ENCODE data around the gene CLASP2.
"Not testable (repeated sequence)": the region's sequence is repeated elsewhere in the genome, so short reads cannot be mapped to it uniquely, and the experiment has no call there.

CLASP2 gene

DNA sequence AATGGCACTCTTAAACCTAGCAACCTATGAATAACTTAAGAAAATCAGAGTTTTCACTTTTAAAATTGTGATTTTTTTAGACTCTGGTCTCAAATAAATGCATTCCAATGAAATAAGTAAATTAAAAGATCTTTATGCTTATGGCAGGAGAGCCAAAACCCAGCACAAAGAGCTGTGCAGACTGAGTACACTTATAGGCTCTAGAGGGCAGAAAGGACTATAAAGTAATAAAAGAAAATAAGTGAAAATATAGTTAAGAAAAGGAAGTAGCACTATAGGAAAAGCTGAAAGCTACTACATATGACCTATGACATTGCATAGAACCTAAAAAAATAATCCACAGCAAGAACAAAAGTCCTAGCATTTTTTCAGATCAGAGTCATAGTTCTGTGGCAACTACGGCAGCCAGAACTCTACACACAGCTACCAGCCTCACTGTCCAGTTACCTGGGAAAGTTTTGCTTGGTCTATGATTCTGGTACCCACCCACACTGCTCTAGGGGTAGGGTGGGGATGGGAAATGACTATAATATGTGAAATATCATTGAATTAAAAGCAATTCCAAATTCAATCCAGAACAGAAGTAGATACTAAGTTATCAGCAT lies 30.5 kb downstream of the CLASP2 start:
- DNase-seq = no peak

DNA sequence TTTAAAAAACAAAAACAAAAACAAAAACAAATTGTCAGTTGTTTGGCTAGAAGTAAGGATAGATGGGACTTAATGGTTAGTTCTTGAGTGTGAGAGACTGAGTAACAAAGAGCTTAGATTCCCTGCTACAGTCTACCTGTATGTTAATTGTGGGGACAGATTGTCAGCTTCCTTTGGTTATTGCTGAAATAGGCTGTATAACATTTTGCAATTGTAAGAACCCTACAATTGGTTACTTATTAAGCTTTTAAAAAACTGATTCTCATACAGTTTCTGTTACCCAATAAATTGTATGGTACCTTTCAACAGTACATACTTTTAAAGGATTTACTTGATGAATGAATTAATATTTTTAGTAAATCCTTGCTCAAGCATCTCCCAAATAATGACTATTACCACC lies 35.3 kb downstream of the CLASP2 start:
- DNase-seq = no peak

DNA sequence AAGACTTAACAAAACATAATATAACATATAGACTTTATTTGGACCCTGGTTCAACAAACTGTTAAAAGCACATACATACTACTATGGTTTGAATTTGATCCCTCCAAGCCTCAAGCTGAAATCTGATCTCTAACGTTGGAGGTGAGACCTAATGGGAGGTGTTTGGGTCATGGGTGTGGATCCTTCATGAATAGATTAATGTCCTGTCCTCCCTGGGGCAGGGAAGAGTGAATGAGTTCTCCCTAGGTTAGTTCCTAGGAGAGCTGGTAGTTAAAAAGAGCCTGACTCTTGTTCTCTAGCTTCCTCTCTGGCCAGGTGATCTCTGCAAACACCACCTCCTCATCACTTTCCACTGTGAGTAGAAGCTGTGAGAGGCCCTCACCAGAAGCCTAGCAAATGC lies 36.4 kb downstream of the CLASP2 start:
- no peak for DNase-seq

DNA sequence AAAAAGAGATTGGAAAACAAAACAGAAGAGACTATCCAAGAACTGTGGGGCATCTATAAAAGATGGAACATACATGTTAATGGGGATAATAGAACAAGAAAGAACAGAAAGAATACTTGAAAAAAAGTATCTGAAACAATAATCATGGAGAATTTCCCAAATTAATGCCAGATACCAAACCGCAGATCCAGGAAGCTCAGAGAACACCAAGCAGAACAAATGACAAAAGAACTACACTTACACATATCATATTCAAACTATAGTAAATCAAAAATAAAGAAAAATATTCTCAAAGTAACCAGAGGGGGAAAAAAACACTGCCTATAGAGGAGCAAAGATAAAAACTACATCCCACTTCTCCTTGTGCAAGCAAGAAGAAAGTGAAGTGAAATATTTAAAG lies 40.0 kb downstream of the CLASP2 start:
- no peak for DNase-seq

DNA sequence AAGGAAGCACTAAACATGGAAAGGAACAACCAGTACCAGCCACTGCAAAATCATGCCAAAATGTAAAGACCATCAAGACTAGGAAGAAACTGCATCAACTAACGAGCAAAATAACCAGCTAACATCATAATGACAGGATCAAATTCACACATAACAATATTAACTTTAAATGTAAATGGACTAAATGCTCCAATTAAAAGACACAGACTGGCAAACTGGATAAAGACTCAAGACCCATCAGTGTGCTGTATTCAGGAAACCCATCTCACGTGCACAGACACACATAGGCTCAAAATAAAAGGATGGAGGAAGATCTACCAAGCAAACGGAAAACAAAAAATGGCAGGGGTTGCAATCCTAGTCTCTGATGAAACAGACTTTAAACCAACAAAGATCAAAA lies 44.6 kb downstream of the CLASP2 start:
- not testable (repeated sequence) for DNase-seq

DNA sequence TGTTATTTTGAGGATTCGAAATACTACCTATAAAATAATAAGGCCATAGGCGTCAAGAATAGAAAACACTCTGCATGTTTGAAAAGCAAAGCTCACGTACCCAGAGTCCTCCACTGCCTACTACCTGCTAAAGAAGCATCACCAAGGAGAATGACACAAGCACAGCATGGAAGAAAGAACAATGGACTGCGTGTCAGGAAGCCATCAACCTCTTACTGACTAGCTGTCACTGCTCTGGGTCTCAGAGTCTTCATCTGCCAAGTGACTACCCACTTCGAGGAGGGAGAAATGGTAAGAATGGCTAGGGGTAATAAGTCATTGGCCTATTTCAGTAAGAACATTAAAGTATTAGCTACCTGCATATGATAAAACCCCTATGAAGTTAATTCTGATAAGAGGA lies 49.4 kb downstream of the CLASP2 start:
- DNase-seq = no peak

DNA sequence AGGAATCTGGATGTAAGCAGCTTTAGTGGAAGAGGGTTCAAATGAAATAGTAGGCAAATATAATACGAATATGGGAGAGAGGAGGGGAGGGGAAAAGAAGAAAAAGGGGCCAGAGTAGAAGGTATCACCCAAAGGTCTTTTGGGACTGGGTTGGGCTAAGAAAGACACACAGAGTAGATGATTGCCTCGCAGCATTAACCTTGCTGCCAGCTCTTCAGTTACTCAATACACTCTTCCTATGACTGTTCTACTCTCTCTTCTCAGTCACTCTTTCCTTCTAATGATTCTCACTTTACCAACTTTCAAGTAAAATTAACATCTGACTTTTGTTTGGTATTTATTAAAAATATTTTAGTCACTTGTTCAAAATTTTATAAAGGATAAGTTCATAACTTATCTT lies 52.8 kb downstream of the CLASP2 start:
- DNase-seq = no peak

DNA sequence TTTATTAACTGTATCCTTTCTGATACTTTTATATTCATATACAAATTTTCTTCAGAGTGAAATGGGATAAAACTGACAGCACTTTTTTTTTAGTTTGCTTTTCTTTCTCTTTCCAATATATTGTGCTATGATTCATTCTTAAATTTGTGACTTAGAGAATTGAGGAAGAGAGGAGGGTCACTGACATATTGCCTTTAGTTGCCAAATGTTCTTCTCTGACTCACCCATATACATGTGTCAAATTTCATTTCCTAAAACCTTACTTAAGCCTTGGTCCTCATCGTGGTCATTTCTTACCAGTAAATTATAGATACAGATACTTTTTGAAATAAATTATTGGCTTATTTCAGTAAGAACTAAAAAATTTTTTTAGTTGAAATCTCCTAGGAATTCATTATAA lies 53.9 kb downstream of the CLASP2 start:
- DNase-seq = no peak

DNA sequence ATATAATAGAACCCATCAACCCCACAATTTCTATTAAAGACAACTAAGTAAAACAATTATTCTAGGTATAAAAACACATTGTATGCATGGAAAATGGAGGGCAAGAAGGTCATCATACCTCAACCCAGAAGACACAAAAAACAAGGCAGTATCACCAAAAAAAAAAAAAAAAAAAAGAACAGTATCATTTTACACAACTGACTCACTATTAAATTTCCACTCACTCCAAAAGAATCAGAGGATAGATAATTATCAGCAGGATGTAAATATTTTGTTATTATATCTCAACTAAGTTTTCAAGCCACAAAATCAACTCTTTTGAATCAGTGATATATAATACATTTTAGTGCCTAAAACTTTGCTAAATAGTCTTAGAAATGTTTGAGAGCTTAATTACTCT lies 55.0 kb downstream of the CLASP2 start:
- no peak for DNase-seq

DNA sequence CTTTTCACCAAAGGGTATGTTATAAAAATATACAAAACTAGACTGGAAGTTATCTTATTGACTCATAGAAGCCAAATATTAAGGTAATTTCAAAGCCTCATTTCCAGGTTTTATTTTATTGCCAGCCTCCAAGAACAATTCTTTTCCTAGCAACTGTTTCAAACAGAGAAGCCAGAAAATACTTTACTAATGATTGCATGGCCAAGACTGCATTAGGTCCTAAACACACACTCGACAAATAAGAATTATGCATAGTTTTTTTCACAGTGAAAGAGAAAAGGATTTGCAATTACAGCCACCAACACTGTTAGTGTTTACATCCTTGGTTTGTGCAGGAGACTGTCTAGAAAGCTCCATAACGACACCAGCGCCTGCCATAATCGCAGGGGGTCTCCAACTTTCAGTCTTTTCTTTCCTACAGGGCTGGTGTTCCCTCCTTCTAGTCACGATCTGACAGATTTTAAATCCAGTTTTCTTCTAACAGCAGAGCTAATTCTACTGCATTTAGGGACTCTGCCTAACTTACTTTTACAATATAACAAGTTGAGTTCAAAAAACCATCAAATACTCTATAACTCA lies 58.1 kb downstream of the CLASP2 start:
- no peak for DNase-seq

DNA sequence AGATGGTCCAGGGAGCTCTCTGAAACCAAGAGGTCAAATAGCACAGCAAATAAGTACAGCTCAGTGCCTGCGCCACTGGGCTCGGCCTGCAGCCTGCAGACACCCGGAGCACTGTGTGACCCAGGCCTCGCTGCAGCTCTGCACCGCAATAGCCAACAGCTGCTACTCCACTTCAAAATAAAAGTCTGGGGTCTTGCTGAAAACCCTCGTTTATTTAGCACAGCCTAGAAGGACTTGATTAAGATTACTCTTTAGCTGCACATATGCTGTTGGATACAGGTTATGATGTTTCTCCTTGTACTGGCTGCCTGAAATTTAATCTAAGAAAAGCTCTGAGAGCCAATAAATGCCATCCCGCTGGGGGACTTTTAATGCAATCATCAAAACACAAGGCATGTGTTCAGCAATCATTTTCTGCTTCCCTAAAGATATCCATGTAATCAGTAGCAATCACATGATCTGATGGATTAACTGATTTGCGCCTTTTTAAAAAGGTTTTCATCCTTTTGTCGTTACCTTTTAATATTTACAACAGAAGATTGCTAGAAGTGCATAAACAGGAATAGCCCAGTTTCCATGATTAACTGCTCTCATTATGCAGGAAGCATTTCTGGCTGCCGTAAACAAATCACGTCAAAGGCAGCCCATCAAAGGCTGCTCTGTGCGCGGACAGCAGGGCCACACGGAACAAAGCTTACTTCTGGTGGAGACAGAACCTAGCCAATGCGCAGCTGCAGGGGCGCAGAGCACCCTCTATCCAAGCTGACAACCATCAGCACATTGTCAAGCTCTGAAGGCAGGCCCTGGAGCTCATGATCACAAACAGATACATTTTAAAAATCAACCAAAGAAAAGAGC lies 58.8 kb downstream of the CLASP2 start:
- DNase-seq = no peak

DNA sequence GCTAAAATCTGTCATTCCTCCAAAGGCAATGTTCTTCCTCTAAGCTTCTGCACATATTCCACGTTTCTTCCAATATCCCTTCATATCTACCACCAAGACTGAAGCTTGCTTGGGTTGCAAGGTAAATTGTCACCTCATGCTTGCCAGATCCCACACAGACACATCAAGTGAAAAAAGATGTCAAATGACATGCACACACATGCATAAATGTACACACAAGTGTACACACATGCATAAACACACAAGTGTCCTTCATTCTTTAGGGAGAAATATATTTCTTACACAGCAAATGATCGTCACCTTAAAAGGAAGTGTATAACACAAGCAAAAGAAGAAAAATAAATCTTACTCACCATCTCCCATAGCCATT lies 59.4 kb downstream of the CLASP2 start:
- no peak for DNase-seq

DNA sequence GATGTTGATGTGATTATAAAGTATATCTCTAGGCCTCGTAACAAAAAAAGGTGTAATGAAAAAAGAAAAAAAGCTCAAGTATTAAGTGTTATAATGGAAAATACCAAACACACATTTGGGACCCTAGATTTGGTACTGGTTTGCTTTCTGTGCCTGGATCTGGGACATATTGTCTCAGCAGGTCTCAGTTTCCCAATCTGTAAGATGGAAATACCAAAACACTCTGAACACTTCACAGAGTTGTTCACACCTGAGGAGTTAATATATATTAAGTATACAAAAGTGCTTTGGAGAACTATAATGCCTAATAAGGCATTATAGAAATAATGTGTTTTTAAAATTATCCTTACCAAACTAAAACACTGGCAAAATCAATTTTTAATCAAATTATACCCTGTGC lies 60.0 kb downstream of the CLASP2 start:
- DNase-seq = no peak

DNA sequence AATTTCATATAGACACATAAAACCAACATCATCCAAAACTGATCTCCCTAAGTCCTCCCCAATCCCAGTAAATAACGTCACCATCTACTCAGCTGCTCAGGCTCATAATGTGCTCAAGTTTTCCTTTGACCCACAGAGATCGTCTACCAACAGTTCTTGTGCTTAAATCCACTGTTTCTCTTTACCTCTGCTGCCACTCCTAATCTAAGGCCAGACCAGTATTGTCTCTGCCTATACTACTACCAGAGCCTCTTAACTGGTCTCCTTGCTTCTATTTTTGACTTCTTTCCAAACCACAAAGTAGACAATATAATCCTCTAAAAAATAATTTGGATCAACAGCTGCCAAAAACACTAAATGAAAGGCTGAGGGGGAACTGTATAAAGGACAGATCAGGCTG lies 65.3 kb downstream of the CLASP2 start:
- DNase-seq = no peak

DNA sequence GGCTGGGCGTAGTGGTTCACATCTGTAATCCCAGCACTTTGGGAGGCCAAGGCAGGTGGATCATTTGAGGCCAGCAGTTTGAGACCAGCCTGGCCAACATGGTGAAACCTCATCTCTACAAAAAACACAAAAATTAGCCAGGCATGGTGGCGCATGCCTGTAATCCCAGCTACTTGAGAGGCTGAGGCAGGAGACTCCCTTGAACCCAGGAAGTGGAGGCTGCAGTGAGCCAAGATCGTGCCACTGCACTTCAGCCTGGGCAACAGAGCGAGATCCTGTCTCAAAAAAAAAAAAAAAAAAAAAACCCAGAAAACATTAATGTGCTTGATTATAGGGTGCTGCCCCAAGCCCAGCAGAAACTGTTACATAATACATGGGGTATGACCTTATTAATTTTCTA lies 67.0 kb downstream of the CLASP2 start:
- DNase-seq = not testable (repeated sequence)

DNA sequence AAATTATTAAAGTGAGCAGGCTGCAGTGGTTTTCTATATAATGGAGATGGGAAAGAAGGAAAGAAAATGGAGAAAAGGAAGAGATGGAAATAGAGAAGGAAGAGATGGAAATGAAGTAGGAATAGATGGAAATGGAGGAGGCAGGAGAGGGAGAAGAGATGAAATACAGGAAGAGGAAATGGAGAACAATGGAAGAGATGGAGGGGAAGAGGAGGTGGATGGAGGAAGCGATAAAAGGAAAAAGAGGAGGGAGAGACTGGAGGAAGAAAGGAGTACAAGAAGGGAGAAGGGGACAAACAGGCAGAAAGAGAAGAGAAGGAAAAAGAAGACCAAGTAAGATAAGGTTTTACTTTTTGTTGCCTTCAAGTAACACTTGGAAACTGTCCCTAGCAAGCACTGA lies 67.6 kb downstream of the CLASP2 start:
- no peak for DNase-seq

DNA sequence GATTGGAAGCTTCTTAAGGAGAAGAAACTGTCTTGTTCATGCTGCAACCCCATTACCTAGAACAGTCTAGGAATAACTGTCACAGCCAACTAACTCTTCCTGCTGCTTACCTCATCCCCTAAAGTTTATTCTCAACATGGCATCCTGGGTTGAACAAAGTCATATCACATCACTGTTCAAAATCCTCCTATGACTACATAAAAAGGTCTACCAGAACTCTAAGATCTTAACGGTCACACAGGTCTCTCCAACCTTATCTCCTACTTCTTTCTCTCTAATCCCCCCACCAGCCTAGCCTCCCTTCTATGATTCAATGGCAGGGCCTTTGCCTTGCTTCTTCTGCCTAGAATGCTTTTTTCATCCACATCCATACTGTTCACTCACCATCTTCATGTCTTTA lies 69.3 kb downstream of the CLASP2 start:
- no peak for DNase-seq

DNA sequence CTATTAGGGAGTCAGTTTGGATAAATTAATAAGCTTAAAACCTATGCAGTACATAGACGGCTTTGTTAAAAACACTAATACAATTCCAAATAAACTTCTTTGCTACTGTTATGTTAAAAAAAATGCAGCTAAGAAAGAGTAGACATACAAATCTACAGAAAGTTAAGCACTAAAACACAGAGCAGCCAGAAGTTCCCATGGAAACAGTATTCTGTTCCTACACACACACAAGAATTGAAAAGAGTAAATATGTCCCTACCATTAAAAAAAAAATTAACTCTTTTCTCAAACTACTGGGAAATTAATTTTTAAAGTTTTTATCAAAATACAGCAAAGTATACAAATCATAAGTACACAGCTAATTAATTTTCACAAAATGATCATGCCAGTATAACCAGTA lies 71.6 kb downstream of the CLASP2 start:
- DNase-seq = no peak

DNA sequence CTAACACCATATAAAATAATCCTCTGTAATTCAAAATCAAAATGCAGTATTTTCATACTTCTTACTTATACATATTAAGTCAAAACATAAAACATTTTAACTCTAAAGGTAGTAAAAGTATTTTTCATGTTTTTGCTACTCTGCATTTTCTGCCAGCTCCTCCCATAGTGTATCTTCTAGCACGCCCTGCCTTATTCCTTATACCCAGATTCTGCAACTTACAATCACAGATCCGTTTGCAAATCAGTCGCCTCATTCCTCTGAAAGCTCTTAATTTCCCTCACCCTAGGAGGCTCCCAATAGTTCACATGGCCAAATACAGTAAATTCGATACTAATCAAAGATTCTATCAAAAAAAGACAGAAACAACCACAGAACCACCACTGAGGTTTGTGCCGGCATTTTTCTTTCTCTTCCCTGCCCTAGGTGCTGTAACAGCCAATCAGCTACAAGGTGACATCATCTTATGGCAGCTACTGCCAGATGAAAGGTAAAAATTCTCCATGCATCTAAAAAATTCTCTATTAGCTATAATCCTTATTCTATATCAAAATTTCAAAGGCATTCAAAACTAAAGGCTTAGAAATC lies 72.9 kb downstream of the CLASP2 start:
- DNase-seq = no peak

DNA sequence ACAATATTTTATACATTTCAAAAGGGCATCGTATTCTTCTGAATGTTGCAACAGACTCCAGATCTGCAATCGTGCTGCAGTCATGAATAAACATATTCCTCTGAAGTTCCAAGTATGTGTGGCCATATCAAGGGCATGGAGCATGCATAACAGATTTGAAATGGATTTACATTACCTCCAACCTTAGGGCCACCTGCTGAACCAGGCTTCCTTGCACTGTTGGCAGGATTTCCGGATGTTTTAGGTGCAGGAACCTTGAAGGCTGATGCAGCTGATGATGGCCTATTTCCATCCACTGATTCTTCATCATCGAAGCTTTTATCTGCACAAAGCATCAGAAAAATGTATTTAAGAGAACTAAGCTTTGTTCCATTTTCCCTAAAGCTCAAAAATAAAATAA lies 73.5 kb downstream of the CLASP2 start:
- no peak for DNase-seq

DNA sequence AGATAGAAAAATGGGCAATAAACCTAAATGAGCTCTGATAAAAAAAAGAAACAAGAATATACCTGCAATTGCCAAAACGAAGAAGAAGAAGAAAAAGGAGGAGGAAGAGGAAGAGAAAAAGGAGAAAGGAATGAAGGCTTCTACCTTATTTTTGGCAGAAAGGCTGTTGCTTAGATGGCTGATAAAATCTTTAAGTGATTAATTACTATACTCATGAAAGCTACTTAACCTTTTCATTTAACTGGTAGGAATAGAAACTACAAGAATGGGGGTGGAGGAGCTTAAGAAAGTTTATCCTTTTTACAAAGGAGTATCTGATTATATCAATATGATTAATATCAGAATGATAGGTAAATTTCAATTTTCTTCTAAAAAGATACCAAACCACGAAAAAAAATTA lies 75.2 kb downstream of the CLASP2 start:
- DNase-seq = no peak

DNA sequence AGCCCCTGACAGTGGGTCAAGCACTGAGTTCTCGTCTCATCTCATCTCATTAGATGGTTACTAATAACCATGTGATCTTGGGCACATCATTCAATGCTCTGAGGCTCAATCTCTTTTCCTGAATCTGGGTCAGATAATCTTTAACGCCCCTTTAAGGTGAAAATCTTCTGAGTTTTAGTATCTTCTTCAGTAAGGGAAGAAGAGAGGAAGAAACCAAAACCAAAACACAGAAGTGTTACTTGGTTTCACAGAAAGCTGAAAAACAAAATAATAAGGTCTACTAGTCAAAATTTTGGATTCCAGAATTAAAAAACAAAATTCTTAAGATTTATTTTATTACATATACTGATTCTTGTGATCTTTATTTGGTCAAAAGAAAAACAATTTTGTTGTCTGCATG lies 78.2 kb downstream of the CLASP2 start:
- DNase-seq = no peak

DNA sequence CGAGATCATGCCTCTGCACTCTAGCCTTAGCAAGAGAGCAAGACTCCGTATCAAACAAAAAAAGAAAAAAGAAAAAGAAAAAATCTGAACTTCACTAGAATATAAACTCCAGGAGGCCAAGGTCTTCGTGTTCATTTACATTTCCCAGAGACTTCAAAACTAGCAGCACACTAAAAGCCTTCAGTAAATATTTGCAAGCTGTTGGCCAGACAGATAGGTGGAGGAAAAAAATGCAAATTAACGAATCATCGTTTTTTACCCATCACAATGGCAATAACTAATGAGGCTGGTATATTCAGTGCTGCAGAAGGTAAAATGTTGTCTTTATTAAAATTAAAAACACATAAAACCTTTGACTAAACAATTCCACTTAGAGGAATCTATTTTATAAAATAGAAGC lies 80.6 kb downstream of the CLASP2 start:
- no peak for DNase-seq

Measured in activated CD4-positive, CD25-positive, alpha-beta regulatory T cell (primary cell).